NCI-H524 (cell line): ENCODE data around the gene B3GAT2.
"Not testable (repeated sequence)": the region's sequence is repeated elsewhere in the genome, so short reads cannot be mapped to it uniquely, and the experiment has no call there.

ENCODE experiments used
- DNase-seq, 2 experiments: peaks; one replicate each; lab custom pipeline; 2025; lab: John Stamatoyannopoulos, UW

The B3GAT2 gene

DNA sequence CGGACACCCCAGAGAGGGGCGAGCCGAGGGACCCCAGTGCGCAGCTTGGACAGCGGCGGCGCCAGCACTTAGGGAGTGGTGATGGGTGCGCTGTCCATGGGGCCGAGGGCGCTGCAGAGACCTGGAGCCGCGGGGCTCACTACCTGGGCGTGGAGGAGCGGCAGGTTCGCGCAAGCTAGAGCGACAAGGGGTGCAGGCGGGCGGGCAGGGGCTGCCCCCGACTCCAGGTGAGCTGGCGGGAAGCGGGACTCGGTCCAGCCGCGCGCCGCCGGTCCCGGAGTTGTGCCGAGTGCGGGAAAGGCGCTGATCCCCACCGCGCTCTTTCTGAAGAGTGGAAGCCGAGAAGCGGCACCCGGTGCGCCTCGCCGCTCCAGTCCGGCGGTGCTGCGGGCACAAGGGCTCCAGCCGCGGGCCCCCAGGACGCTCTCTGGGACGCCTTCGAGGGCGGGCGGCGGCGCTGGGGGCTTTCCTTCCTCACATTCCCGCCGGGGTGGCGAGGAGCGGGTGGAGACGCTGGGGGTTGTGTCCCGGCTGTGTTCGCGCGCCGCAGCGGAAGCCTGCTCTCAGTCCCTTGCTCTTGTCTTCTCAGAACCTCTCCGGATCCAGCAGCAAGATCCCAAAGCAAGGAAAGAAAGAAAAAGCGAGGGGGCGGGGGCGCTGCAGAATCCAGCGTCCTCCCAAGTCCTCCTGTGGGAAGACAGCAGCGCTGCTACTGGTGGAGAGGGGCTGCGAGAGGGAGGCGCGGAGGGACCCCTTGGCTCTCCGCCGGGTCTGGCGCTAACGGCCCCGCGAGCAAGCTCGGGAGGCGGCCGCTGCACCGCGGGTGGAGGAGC, at the start of gene B3GAT2:
Gene B3GAT2, minus strand, starts transcription at position 610 of the 833 bp plus-strand sequence. CDS start 631 bp downstream, outside the sequence.
- peak; percentile 13 to 42 for DNase-seq

DNA sequence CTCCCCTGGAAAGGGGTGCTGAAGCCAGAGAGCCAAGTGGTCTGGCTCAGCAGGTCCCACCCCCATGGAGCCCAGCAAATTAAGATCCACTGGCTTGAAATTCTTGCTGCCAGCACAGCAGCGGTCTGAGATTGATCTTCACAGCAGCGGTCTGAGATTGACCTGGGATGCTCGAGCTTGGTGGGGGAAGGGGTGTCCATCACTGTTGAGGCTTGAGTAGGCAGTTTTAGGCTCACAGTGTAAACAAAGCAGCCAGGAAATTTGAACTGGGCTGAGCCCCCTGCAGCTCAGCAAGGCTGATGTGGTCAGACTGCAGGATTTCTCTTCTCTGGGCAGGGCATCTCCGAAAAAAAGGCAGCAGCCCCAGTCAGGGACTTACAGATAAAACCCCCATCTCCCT, 41.3 kb upstream of the B3GAT2 start:
- DNase-seq = no peak

DNA sequence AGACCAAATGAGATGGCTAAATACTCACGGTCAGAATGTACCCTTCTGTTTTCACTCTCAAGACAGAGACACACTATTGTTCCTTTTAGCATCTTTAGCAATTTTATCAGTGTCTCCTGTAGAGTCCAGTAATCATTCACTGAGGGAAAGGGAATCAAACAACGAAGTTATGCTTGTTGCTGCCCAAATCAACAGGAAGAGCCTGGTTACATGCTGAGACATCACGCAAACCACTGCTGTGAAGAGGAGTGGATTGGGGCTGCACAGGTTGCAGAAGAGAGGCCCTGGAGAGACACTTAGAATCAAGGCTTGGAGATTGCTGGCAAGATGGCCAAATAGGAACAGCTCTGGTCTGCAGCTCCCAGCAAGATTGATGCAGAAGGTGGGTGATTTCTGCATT, 40.5 kb upstream of the B3GAT2 start:
- no peak for DNase-seq

DNA sequence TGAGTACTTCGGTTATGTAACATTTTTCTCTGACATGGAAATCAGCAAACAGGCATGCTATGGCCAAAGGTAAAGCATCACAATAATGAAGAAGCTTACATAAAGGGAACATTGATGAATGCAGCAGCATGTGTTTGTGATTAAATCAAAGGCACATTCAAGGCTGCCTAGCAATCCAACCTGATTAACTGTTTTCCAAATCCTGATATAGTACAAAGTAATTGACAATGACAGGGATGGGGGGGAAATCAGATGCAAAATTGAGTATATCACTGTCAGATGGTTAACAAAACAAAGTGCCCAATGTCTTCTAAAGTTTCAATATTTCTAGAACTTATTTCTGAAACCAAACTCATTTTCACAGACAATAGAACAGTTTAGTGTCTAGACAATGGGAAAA, 39.2 kb upstream of the B3GAT2 start:
- DNase-seq = no peak

DNA sequence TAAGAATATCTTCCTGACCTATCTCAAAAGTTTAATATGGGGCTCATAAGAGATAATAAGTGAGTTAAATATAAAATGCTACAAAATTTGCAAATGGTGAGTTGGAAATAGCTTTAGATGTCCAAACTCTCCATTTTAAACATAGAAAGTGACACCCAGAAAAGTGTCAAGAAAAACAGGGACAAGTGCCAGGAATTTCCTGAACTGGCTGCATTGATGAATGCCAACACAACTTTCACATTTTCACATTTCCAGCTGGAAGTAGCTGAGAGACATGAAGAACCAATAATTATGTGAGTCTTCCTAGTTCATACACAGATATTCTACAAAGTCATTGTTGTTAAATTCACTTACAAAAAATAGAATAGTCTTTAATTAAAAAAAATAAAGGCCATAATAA, 38.6 kb upstream of the B3GAT2 start:
- no peak for DNase-seq

DNA sequence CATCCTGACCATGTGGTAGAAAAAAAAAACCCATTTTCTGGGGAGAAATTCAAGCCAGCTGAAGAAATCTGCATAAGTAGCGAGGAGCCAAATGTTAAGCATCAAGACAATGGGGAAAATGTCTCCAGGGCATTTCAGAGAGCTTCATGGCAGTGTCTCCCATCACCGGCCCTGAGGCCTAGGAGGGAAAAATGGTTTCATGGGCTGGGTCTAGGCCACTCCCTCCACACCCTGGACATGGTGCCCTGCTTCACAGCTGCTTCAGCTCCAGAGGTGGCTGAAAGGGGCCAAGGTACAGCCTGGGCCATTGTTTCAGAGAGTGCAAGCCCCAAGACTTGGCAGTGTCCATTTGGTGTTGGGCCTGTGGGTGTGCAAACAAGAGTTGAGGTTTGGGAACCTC, 34.4 kb upstream of the B3GAT2 start:
- no peak for DNase-seq

DNA sequence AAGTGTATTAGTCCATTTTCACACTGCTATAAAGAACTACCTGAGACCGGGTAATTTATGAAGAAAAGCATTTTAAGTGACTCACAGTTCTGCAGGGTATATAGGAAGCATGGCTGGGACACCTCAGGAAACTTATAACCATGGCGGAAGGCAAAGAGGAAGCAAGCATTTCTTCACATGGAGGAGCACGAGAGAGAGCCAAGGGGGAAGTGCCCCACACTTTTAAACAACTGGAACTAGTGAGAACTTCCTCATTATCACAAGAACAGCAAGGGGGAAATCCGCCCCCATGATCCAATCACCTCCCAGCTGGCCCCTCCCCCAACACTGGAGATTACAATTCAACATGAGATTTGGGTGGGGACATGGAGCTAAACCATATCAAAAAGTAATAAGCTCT, 28.3 kb upstream of the B3GAT2 start:
- DNase-seq = no peak

DNA sequence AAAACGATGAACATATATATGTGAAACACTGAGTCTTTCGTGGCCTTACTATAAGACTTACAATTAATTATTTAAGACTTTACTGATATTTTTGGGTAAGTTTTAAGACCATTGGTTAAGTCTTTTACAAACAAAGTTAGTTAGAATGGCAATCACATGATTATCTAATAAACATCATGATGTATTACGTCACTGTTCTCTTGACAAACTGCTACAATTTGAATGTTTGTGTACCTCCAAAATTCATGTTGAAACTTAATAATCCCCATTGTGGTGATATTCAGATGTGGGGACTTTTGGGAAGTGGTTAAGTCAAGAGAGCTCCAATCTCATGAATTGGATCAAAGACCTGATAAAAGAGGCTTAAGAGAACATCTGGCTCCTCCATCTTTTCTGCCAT, 25.9 kb upstream of the B3GAT2 start:
- DNase-seq = no peak

- DNase-seq = peak in 1 of 2 experiments; percentile 27
Observed at GRCh38 chr6:70980727-70981126, 23.9 kb upstream of the B3GAT2 start.

GRCh38 chr6:70973604-70974003, 16.7 kb upstream of the B3GAT2 start:
- DNase-seq = no peak

- no peak for DNase-seq
Observed at GRCh38 chr6:70967049-70967448, 10.2 kb upstream of the B3GAT2 start.

DNA sequence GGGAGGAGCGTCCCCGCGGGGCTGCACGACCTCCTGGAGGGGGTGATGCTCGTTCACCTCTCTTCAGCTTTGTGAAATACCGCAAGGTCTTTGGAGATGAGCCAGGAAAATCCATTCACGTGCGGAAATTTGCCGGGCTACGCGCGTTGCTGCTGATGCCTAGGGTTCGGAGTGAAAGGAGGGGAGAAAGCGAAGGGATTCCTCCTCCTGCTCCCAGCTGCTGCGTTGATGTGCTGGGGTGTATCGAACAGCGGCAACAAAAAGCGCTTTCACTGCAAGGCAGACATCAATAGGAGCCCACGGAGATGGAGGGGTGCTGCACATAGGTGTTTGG, 391 bp upstream of the B3GAT2 start:
- no peak for DNase-seq

- no peak for DNase-seq
Observed at GRCh38 chr6:70956191-70956450, 739 bp downstream of the B3GAT2 start.

DNA sequence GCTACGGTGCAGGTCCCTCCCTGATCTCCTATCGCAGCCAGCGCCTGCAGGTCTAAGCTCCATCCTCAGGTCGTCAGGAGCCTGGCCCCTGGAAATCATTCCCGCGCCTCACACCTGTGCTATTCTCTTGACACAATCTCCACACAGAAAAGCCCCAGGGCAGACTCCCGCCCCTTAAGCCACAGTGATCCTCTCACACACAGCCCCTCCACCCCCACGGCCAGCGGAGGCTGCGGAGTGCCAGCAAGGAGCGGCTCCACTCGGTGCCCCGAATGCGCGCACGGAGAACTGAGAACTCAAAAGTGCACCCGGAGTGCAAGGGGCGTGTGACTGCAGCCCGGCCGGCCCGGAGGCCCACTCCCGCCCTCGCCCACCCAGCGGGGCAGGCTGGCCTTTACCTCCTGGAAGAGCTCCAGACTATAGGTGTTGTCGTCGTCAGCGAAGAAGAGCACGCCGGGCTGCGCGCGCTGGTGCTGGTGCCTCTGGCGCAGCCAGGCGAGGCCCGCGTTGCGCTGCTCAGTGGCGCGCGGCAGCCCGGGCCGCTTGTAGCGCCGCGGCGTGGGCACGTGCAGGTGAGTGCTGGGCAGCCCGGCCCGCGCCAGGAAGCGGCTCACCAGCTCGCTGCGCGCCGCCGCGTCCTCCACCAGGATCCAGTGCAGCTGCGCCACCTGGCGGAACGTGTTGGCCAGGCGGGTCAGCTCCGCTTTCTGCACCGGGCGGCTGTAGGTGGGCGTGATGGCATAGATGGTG, 1.2 kb downstream of the B3GAT2 start:
- DNase-seq = peak; percentile 74 to 92

DNA sequence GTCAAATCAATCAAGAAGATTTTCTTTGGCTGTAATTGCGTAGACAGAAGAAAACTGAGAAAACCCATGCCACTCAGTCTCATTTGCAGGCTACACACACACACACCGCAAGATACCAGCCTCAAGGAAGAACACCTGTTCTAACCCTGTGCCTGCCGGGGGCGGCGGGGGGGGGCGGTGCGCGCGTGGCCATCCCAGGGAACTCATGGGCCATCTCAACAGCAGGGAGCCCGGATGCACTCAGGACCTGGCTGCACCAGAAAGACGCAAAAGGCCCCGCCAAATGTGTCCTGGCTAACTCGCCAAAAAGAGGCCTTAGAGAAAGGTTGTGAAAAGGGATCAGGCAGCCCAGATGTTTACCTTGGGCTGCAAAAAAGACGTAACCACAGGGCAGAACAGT, 2.1 kb downstream of the B3GAT2 start:
- DNase-seq = no peak

- DNase-seq = peak in 1 of 2 experiments; percentile 8
Observed at GRCh38 chr6:70954176-70954575, 2.7 kb downstream of the B3GAT2 start.

DNA sequence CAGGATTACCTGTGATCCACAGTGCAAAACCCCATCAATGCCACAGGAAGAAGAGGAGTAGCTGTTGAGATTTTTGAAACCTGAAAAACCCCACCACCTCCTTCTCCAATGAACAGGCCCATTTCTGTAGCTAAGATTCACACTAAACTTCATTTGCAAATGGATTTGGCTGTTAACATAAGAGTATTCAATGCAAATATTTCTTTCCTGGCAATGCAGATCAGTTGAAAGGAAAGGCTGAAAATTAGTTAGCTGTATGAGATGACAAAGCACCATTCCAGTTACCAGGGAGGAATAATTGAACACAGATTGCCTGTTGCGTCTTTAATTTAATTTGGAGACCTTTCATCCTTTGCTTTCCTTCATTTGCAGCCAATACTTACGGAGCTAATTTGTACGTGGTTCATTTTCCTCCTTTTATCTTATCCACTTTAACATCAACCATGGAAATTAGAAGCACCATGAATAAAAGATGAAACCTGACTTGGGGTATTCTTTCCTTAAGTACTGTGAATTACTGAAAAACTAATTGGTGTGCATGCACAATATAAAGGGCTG, 4.2 kb downstream of the B3GAT2 start:
- no peak for DNase-seq

DNA sequence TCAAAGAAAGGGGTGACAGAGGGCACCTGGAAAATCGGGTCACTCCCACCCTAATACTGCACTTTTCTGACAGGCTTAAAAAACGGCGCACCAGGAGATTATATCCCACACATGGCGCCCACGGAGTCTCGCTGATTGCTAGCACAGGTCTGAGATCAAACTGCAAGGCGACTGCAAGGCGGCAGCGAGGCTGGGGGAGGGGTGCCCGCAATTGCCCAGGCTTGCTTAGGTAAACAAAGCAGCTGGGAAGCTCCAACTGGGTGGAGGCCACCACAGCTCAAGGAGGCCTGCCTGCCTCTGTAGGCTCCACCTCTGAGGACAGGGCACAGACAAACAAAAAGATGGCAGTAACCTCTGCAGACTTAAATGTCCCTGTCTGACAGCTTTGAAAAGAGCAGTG, 12.5 kb downstream of the B3GAT2 start:
- not testable (repeated sequence) for DNase-seq

DNA sequence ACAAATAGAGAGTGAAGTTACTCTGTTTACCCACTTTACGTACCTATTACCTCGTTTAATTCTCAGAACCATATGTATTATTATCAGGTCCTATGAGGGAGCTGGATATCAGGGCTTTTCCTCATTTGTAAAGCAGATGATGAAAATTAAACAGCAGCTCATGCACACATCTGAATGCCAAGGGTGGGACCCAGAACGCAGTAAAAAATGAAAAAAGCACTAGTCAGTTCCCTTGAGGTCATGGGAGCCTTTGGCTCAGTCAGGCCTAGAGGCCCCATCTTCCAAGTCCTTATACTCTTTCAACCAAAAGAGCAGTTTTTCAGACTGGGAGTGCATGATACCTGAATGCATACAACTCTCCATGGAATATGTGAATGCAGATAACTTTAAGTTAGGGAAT, 23.0 kb downstream of the B3GAT2 start:
- no peak for DNase-seq

GRCh38 chr6:70905742-70906141, 51.1 kb downstream of the B3GAT2 start:
- DNase-seq = no peak

- no peak for DNase-seq
Observed at GRCh38 chr6:70903665-70904452, 53.0 kb downstream of the B3GAT2 start.

GRCh38 chr6:70901324-70901723, 55.5 kb downstream of the B3GAT2 start:
- DNase-seq = no peak

GRCh38 chr6:70900047-70900446, 56.8 kb downstream of the B3GAT2 start:
- DNase-seq = no peak
